ENCODE measurements around the gene CDC25C. TPM values are rescaled to one million over a fixed set of nuclear protein-coding genes. Genes with fewer than 3 reads are reported as not detected.
A peak's percentile ranks its signal among the peaks of the same experiment; 100 is the strongest.

Gene CDC25C
- total RNA-seq, 1 donor from 2014 or later, result 10.6 TPM

- peak; percentile 34 for DNase-seq (ENCODE audit: low spot score, unreplicated experiment)
- H3K9me3 Mint-ChIP-seq (ENCODE audit: low read depth), result no peaks in the 10 kb centered on the region
- peaks cover 11% of the 10 kb centered on the region for H3K4me1 Mint-ChIP-seq (ENCODE audit: low read depth)
- H3K36me3 Mint-ChIP-seq (ENCODE audit: insufficient read depth), result no peaks in the 10 kb centered on the region
- H3K27ac Mint-ChIP-seq, result no peak overlapping the region
- TF ChIP-seq CTCF (IDR thresholded peaks at IDR 0.05; ENCODE audit: unreplicated experiment), result no peak
- H3K4me3 Mint-ChIP-seq (ENCODE audit: low read depth), result peak overlapping the region; percentile 53
- peaks cover 40% of the 10 kb centered on the region for H3K27me3 Mint-ChIP-seq
These were observed 89.7 kb downstream of the CDC25C start for GRCh38 chr5:138241688-138242571.

GRCh38 chr5:138240650-138241385, 90.8 kb downstream of the CDC25C start:
- TF ChIP-seq CTCF (IDR thresholded peaks at IDR 0.05; ENCODE audit: unreplicated experiment), result no peak
- Mint-ChIP-seq H3K4me3 (ENCODE audit: low read depth) (no peak overlapping the region), H3K36me3 (ENCODE audit: insufficient read depth) (no peaks in the 10 kb centered on the region), H3K4me1 (ENCODE audit: low read depth) (peaks cover 6% of the 10 kb centered on the region), H3K27me3 (peaks cover 40% of the 10 kb centered on the region), H3K9me3 (ENCODE audit: low read depth) (no peaks in the 10 kb centered on the region), H3K27ac (no peak overlapping the region)
- DNase-seq (ENCODE audit: low spot score, unreplicated experiment), result no peak

GRCh38 chr5:138238034-138238433, 93.6 kb downstream of the CDC25C start:
- peaks cover 5% of the 10 kb centered on the region for H3K4me1 Mint-ChIP-seq (ENCODE audit: low read depth)
- no peak overlapping the region for H3K4me3 Mint-ChIP-seq (ENCODE audit: low read depth)
- no peaks in the 10 kb centered on the region for H3K9me3 Mint-ChIP-seq (ENCODE audit: low read depth)
- H3K27me3 Mint-ChIP-seq, result peaks cover 29% of the 10 kb centered on the region
- no peak for DNase-seq (ENCODE audit: low spot score, unreplicated experiment)
- no peak for TF ChIP-seq CTCF (IDR thresholded peaks at IDR 0.05; ENCODE audit: unreplicated experiment)
- H3K36me3 Mint-ChIP-seq (ENCODE audit: insufficient read depth), result no peaks in the 10 kb centered on the region
- no peak overlapping the region for H3K27ac Mint-ChIP-seq

Other genes starting within 250 kb of the CDC25C start
- not detected in 2 replicates for gene WNT8A, start 247.8 kb downstream of the CDC25C start, total RNA-seq
- 9.9 and 11.0 TPM in 2 replicates for gene NME5, start 192.4 kb downstream of the CDC25C start, total RNA-seq
- 141 and 151 TPM in 2 replicates for gene BRD8, start 153.2 kb downstream of the CDC25C start, total RNA-seq
- 26.7 and 28.8 TPM in 2 replicates for gene KIF20A, start 152.7 kb downstream of the CDC25C start, total RNA-seq
- 47.1 and 53.3 TPM in 2 replicates for gene CDC23, start 118.5 kb downstream of the CDC25C start, total RNA-seq
- 22.9 and 24.4 TPM in 2 replicates for gene GFRA3, start 57.2 kb downstream of the CDC25C start, total RNA-seq
- 56.6 TPM in 2 replicates for gene FAM53C, start 6.5 kb upstream of the CDC25C start, total RNA-seq
- gene KDM3B, start 20.9 kb upstream of the CDC25C start, total RNA-seq, result 118 and 126 TPM in 2 replicates
- gene REEP2, start 107.3 kb upstream of the CDC25C start, total RNA-seq, result 20.0 and 22.1 TPM in 2 replicates
- gene EGR1, start 133.7 kb upstream of the CDC25C start, total RNA-seq, result 49.5 and 56.2 TPM in 2 replicates
- gene ETF1, start 211.4 kb upstream of the CDC25C start, total RNA-seq, result 73.1 and 77.6 TPM in 2 replicates
- 174 and 185 TPM in 2 replicates for gene HSPA9, start 243.6 kb upstream of the CDC25C start, total RNA-seq